ENCODE measurements around the gene SELENOS.

Gene SELENOS

GRCh38 chr15:101250873-101251829 lies 26.1 kb downstream of the SELENOS start:
- DNase-seq: no peak

- DNase-seq: no peak
Measured at GRCh38 chr15:101250341-101250831, 26.9 kb downstream of the SELENOS start.

- no peak for DNase-seq
Measured at GRCh38 chr15:101248274-101248673, 29.0 kb downstream of the SELENOS start.

- no peak for DNase-seq
Measured at GRCh38 chr15:101246824-101247745, 30.2 kb downstream of the SELENOS start.

GRCh38 chr15:101246391-101246790 lies 30.9 kb downstream of the SELENOS start:
- no peak for DNase-seq

- no peak for DNase-seq
Measured at GRCh38 chr15:101244889-101245668, 32.2 kb downstream of the SELENOS start.

GRCh38 chr15:101244036-101244781 lies 33.1 kb downstream of the SELENOS start:
- DNase-seq: no peak

GRCh38 chr15:101243420-101243819 lies 33.9 kb downstream of the SELENOS start:
- no peak for DNase-seq

- no peak for DNase-seq
Measured at GRCh38 chr15:101242999-101243336, 34.3 kb downstream of the SELENOS start.

GRCh38 chr15:101242160-101242998 lies 34.9 kb downstream of the SELENOS start:
- peak; percentile 75 to 86 for DNase-seq

- DNase-seq: no peak
Measured at GRCh38 chr15:101240358-101240757, 36.9 kb downstream of the SELENOS start.

- DNase-seq: no peak
Measured at GRCh38 chr15:101239724-101240136, 37.6 kb downstream of the SELENOS start.

GRCh38 chr15:101237251-101237650 lies 40.0 kb downstream of the SELENOS start:
- no peak for DNase-seq

GRCh38 chr15:101233651-101234280 lies 43.5 kb downstream of the SELENOS start:
- DNase-seq: no peak

GRCh38 chr15:101232677-101233076 lies 44.6 kb downstream of the SELENOS start:
- DNase-seq: no peak

- no peak for DNase-seq
Measured at GRCh38 chr15:101228313-101228712, 49.0 kb downstream of the SELENOS start.

GRCh38 chr15:101225658-101226057 lies 51.6 kb downstream of the SELENOS start:
- no peak for DNase-seq

Data from CD4-positive, alpha-beta T cell treated with Interleukin-4 for 1 hour (primary cell).